MCF 10A (cell line): Measurements from ENCODE around the gene HOXB7. TPM values are rescaled to one million over a fixed set of nuclear protein-coding genes. Genes with fewer than 3 reads are reported as not detected.

ENCODE experiments used
- BruUV-seq: library from RNA; stranded (reverse); fragments of 400-500 nt; replicated peaks from 2 replicates; lab custom pipeline; 2021; lab: Mats Ljungman, UMichigan
- CTCF ChIA-PET: fragments of 300-600 bp; sonication (Branson Sonifier 250); formaldehyde crosslinking; extraction: SDS; loops from one replicate; lab custom pipeline; 2021; ENCODE audit warnings: antibody characterized with exemption, inconsistent platforms; lab: Yijun Ruan, JAX
- POLR2A ChIA-PET: fragments of 300-600, 350-650 bp; sonication (Branson Sonifier 250); formaldehyde crosslinking; extraction: SDS; loops from one replicate; lab custom pipeline; 2020; ENCODE audit warnings: antibody characterized with exemption, inconsistent platforms; lab: Yijun Ruan, JAX
- DNase-seq: peaks from one replicate; pipeline ENCODE4 v3.0.0-alpha.2; 2018; ENCODE audit not compliant: unreplicated experiment
- H3K27ac Mint-ChIP-seq: one replicate; pipeline ENCODE4 v1.8.0; 2022; ENCODE audit warnings: mild to moderate bottlenecking, low read depth, mixed read lengths; ENCODE audit not compliant: unreplicated experiment
- H3K27me3 Mint-ChIP-seq: one replicate; pipeline ENCODE4 v1.8.0; 2022; ENCODE audit warnings: mixed read lengths; ENCODE audit not compliant: insufficient read depth, unreplicated experiment
- H3K36me3 Mint-ChIP-seq: one replicate; pipeline ENCODE4 v1.8.0; 2022; ENCODE audit warnings: mild to moderate bottlenecking, moderate library complexity, mixed read lengths; ENCODE audit not compliant: insufficient read depth, unreplicated experiment
- H3K4me1 Mint-ChIP-seq: one replicate; pipeline ENCODE4 v1.8.0; 2022; ENCODE audit warnings: mixed read lengths; ENCODE audit not compliant: insufficient read depth, unreplicated experiment
- H3K4me3 Mint-ChIP-seq: one replicate; pipeline ENCODE4 v1.8.0; 2022; ENCODE audit warnings: mild to moderate bottlenecking, moderate library complexity, mixed read lengths; ENCODE audit not compliant: unreplicated experiment
- H3K9me3 Mint-ChIP-seq: one replicate; pipeline ENCODE4 v1.8.0; 2022; ENCODE audit warnings: mixed read lengths; ENCODE audit not compliant: unreplicated experiment
- intact Hi-C: fragments of 100-400 bp; cut with micrococcal nuclease; formaldehyde crosslinking; loops from 2 replicates; pipeline ENCODE4 v1.14.1; 2022
- total RNA-seq: library from RNA; stranded (reverse); gene quantifications from 2 replicates; pipeline ENCODE4 v1.2.3, GENCODE V29; 2022
- TF ChIP-seq, protein P1 (sequence below): fragments of 200-600 bp; IDR thresholded peaks from one replicate; pipeline ENCODE4 v1.8.0; 2022; ENCODE audit warnings: antibody characterized with exemption, mild to moderate bottlenecking; ENCODE audit not compliant: unreplicated experiment

HOXB7 gene
- total RNA-seq, 1 experiment from 2014 or later: not detected

DNA sequence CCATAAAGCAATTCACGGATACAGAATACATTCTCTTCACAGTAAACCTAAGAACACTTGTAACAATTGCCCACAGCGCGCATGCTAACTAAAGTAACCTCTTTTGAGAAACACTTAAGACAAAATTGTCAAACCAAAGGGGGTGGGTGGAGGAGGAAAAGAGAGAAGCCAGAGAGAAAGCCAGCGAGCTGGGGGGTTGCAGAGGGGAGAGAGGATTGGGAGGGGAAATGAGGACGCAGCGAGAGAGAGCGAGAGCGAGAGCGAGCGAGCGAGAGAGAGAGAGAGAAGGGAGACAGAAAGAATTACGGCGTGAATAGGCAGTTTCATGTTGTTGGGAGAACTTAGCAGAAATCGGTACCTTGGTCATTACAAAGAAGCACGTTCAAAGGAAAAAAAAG is 1.6 kb upstream of the HOXB7 start:
- no peak overlapping the region for H3K27ac Mint-ChIP-seq
- POLR2A ChIA-PET: no interaction called here
- H3K36me3 Mint-ChIP-seq: no peaks in the 10 kb centered on the region
- CTCF ChIA-PET: interaction anchor here (0.6 kb wide), 2 partner anchors 362 to 738 kb away, joined by 3 to 4 read pairs; no protein-coding TSS in a partner anchor
- peaks cover 4% of the 10 kb centered on the region for H3K4me1 Mint-ChIP-seq
- TF ChIP-seq, protein P1, sequence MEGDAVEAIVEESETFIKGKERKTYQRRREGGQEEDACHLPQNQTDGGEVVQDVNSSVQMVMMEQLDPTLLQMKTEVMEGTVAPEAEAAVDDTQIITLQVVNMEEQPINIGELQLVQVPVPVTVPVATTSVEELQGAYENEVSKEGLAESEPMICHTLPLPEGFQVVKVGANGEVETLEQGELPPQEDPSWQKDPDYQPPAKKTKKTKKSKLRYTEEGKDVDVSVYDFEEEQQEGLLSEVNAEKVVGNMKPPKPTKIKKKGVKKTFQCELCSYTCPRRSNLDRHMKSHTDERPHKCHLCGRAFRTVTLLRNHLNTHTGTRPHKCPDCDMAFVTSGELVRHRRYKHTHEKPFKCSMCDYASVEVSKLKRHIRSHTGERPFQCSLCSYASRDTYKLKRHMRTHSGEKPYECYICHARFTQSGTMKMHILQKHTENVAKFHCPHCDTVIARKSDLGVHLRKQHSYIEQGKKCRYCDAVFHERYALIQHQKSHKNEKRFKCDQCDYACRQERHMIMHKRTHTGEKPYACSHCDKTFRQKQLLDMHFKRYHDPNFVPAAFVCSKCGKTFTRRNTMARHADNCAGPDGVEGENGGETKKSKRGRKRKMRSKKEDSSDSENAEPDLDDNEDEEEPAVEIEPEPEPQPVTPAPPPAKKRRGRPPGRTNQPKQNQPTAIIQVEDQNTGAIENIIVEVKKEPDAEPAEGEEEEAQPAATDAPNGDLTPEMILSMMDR: no peak
- H3K27me3 Mint-ChIP-seq: peaks cover 98% of the 10 kb centered on the region
- intact Hi-C loops: no loop called here
- no peak overlapping the region for H3K4me3 Mint-ChIP-seq
- no peak for DNase-seq
- BruUV-seq: no TSS peak
- no peaks in the 10 kb centered on the region for H3K9me3 Mint-ChIP-seq

DNA sequence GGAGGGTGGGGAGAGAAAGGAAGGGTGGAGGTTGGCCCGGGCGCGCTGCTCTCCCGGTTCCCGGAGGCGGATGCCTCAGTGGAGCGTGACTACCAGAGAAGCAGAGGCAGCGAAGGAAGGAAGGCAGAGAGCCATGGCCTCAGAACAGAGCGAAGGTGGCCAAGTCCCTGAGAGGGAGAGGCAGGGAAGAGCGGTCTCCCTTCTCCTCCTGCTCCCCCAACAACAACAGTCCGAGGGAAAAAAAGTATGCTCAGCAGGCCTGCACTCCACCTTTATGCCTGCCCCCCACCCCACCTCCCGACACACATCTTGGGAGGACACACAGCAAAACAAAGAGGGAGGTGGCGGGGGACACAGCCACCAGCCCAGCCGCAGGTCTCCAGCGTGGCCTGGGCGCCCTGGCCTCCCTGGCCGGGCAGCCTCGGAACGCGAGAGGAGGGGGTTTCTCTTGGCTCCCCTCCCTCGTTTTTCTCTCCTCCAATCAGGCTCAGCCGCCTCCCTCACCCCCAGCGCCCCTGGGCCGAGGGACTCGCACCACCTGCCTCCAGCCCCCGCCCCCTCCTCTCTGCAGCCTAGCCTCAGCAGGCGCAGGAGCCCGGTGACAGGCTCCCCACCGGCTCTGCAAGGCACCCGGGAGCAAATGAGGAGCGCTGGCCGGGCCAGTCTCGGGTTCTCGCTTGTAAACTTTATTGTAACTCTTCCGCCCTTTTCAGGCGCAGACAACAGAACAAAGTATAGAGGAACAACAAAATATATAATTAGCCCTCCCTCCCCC is 1.1 kb upstream of the HOXB7 start:
- Mint-ChIP-seq H3K27ac (no peak overlapping the region), H3K4me3 (no peak overlapping the region), H3K27me3 (peaks cover 98% of the 10 kb centered on the region), H3K36me3 (no peaks in the 10 kb centered on the region), H3K4me1 (peaks cover 1% of the 10 kb centered on the region), H3K9me3 (no peaks in the 10 kb centered on the region)
- CTCF ChIA-PET: no interaction called here
- DNase-seq: no peak
- no TSS peak for BruUV-seq
- TF ChIP-seq, protein P1: no peak
- intact Hi-C loops: no loop called here
- POLR2A ChIA-PET: no interaction called here

DNA sequence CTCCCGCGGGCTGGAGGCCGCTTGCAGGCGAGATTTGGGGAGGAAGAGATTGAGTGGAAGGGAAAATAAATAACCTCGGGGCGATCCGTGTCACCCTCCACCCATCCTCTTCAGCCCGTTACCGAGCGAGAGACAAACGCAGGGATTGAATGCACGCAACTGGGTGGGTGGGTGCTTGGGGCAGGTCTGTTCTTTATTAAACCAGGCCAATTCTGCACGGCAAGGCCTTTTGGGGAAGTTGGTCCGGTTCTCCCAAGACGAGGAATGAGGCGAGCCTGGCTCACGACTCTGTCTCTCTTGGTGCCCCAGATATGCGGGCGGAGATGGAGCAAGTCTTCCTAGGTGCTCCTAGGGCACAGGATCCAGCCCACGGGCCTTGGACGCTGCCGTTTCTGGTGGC is 396 bp upstream of the HOXB7 start:
- no peak overlapping the region for H3K4me3 Mint-ChIP-seq
- H3K27me3 Mint-ChIP-seq: peaks cover 97% of the 10 kb centered on the region
- H3K4me1 Mint-ChIP-seq: no peaks in the 10 kb centered on the region
- no peaks in the 10 kb centered on the region for H3K9me3 Mint-ChIP-seq
- H3K36me3 Mint-ChIP-seq: no peaks in the 10 kb centered on the region
- ChIA-PET CTCF (no interaction called here), POLR2A (no interaction called here)
- TF ChIP-seq, protein P1: no peak
- intact Hi-C loops: no loop called here
- DNase-seq: no peak
- BruUV-seq: no TSS peak
- H3K27ac Mint-ChIP-seq: no peak overlapping the region

DNA sequence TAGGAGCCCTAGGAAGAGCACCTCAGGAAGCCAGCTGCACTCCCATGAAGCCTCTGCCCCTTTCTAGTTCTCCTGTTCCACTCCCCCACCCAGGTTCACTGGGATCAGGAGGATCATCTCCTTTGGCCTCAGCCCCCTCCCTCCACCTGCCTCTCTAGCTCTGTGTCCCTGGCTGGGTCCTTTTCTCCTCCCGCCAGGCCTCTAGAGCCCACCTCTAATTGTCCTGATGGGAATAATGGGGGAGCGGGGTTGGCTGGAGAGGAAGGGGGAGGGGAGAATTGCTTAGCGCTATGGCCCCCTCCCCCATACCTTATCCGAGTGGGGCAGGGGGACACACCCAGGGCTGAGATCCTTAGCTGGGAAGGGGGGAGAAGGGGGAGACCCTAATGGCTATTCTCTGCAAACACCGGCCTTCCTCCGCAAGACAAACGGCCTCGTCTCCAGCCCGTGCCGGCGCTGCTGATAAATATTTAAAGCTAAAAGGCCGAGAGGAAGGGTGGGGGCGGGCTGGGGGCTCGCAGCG is 997 bp downstream of the HOXB7 start:
- Mint-ChIP-seq H3K36me3 (no peaks in the 10 kb centered on the region), H3K9me3 (no peaks in the 10 kb centered on the region), H3K27ac (no peak overlapping the region), H3K27me3 (peaks cover 97% of the 10 kb centered on the region), H3K4me3 (no peak overlapping the region), H3K4me1 (peaks cover 2% of the 10 kb centered on the region)
- no TSS peak for BruUV-seq
- TF ChIP-seq, protein P1: no peak
- no peak for DNase-seq
- ChIA-PET CTCF (interaction anchor here (0.7 to 1.3 kb wide), 5 partner anchors 13 to 409 kb away, joined by 3 to 4 read pairs (median 3); no protein-coding TSS in a partner anchor), POLR2A (interaction anchor here (0.5 kb wide), 1 partner anchor 131 kb away, joined by 3 read pairs; no protein-coding TSS in a partner anchor)
- intact Hi-C loops: no loop called here
